Kidney (tissue), 14 donors: ENCODE data around the gene SIRPA. TPM values are rescaled to one million over a fixed set of nuclear protein-coding genes. Genes with fewer than 3 reads are reported as not detected.

Source experiments
- DNase-seq, 5 donors: peaks; one replicate each; pipeline ENCODE4 v3.0.0-alpha.2; 2013 to 2020
- FAIRE-seq: peaks from 2 replicates; lab custom pipeline; 2012; peaks lifted over from hg19 to GRCh38; lab: Jason Lieb, UNC
- H3K27ac ChIP-seq, 2 donors: one replicate each; pipeline ENCODE4 v1.7.0; 2013; ENCODE audit warnings: low read depth in 2 of 2, low read length in 2 of 2, inconsistent platforms in 1 of 2
- H3K27me3 ChIP-seq: one replicate; pipeline ENCODE4 v1.7.1; 2013; ENCODE audit warnings: low read length, inconsistent platforms; ENCODE audit not compliant: control insufficient read depth, insufficient read depth
- H3K36me3 ChIP-seq, 3 donors: one replicate each; pipeline versions ENCODE4 v1.7.0 to v1.7.1; 2013; ENCODE audit warnings: low read length in 3 of 3, control low read depth in 1 of 3, inconsistent platforms in 1 of 3; ENCODE audit not compliant: insufficient read depth in 3 of 3, control insufficient read depth in 2 of 3
- H3K4me1 ChIP-seq, 3 donors: one replicate each; pipeline versions ENCODE4 v1.7.0 to v1.7.1; 2013; ENCODE audit warnings: low read length in 3 of 3, inconsistent platforms in 1 of 3, low read depth in 1 of 3; ENCODE audit not compliant: control insufficient read depth in 2 of 3, insufficient read depth in 2 of 3
- H3K4me3 ChIP-seq, 3 donors: one replicate each; pipeline versions ENCODE4 v1.7.0 to v1.8.1; 2013; ENCODE audit warnings: low read length in 3 of 3, control low read depth in 1 of 3, inconsistent platforms in 1 of 3
- H3K9ac ChIP-seq, 3 donors: one replicate each; pipeline versions ENCODE4 v1.7.0 to v1.7.1; 2013; ENCODE audit warnings: low read length in 3 of 3, control low read depth in 1 of 3, inconsistent platforms in 1 of 3
- H3K9me3 ChIP-seq, 3 donors: one replicate each; pipeline versions ENCODE4 v1.7.0 to v1.7.1; 2013; ENCODE audit warnings: low read length in 3 of 3, control low read depth in 1 of 3, inconsistent platforms in 1 of 3; ENCODE audit not compliant: control insufficient read depth in 2 of 3, insufficient read depth in 1 of 3
- CTCF ChIP-seq: IDR thresholded peaks from 3 replicates; pipeline ENCODE4 v1.5.1; 2012; ENCODE audit warnings: mild to moderate bottlenecking, moderate library complexity, borderline replicate concordance; ENCODE audit not compliant: insufficient read depth; ENCODE audit errors: extremely low read depth
- intact Hi-C: fragments of 100-400 bp; cut with DNase I; formaldehyde crosslinking; loops from one replicate; pipeline ENCODE4 v1.11.1; 2022
- polyA plus RNA-seq: library from polyadenylated mRNA; stranded (reverse); fragments of 350-450 nt; fragmentation: Illumina TruSeq; extraction: RNeasy Lipid Tissue Mini Kit (QIAGEN cat#74804); gene quantifications from one replicate; pipeline ENCODE4 v1.2.3, GENCODE V29; 2014; ENCODE audit warnings: low read depth, low replicate concordance; ENCODE audit not compliant: insufficient read depth
- total RNA-seq: library from RNA; stranded (reverse); fragmentation: NEBNext Ultra II Directional; extraction: Animal tissue kit (Norgen Biotek cat#: 25700); gene quantifications from one replicate; pipeline ENCODE4 v1.2.1, GENCODE V29; 2021
- donor health status: control.
- donor health status: control.
- donor health status: control.
- donor health status: control.
- donor health status: control.
- donor health status: DM: yes; HTN: yes; CAD: no.
- donor health status: Normal renal cell carcinoma (clear cell type).

Gene SIRPA
- total and polyA plus RNA-seq, 2 donors from 2014 or later = 24.7 to 46.6 TPM

GRCh38 chr20:1946762-1947534, 51.7 kb downstream of the SIRPA start:
- peaks cover 0 to 13% (median 12%) of the 10 kb centered on the region in 3 donors for H3K4me1 ChIP-seq

DNA sequence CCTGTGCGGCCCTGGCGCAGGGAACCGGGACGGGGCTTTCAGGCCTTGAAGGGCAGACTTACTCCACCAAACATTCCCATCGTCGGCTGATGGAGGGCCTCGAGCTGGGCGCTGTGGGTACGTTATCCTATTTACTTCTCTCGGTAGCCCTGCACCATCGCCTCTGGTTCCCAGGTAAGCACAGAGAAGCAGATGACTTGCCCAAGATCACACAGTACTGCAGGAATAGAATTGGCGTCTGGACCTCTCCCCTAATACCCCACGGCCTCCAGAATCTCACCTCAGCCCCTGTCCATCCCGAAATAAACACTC, 52.3 kb downstream of the SIRPA start:
- peak overlapping the region in 1 of 2 donors; percentile 28 for H3K27ac ChIP-seq
- no peaks in the 10 kb centered on the region for H3K36me3 ChIP-seq
- intact Hi-C loops = no loop called here
- H3K4me3 ChIP-seq = no peak overlapping the region
- peaks cover 2% of the 10 kb centered on the region for H3K27me3 ChIP-seq
- TF ChIP-seq CTCF = no peak
- no peak for FAIRE-seq
- no peak for DNase-seq
- no peaks in the 10 kb centered on the region for H3K9me3 ChIP-seq
- no peak overlapping the region for H3K9ac ChIP-seq
- peaks cover 0 to 13% (median 10%) of the 10 kb centered on the region in 3 donors for H3K4me1 ChIP-seq

More at GRCh38 chr20:1946762-1947534, 51.7 kb downstream of the SIRPA start:
- TF ChIP-seq CTCF = no peak
- no peaks in the 10 kb centered on the region for H3K36me3 ChIP-seq
- intact Hi-C loops = no loop called here
- DNase-seq (peak in 4 of 5 donors; percentile 90 to 94 (median 92)), FAIRE-seq (no peak)
- H3K27ac ChIP-seq = peak overlapping the region; percentile 11 to 28
- no peaks in the 10 kb centered on the region for H3K9me3 ChIP-seq
- peaks cover 2% of the 10 kb centered on the region for H3K27me3 ChIP-seq
- H3K9ac ChIP-seq = no peak overlapping the region
- peak overlapping the region in 2 of 3 donors; percentile 45 for H3K4me3 ChIP-seq

DNA sequence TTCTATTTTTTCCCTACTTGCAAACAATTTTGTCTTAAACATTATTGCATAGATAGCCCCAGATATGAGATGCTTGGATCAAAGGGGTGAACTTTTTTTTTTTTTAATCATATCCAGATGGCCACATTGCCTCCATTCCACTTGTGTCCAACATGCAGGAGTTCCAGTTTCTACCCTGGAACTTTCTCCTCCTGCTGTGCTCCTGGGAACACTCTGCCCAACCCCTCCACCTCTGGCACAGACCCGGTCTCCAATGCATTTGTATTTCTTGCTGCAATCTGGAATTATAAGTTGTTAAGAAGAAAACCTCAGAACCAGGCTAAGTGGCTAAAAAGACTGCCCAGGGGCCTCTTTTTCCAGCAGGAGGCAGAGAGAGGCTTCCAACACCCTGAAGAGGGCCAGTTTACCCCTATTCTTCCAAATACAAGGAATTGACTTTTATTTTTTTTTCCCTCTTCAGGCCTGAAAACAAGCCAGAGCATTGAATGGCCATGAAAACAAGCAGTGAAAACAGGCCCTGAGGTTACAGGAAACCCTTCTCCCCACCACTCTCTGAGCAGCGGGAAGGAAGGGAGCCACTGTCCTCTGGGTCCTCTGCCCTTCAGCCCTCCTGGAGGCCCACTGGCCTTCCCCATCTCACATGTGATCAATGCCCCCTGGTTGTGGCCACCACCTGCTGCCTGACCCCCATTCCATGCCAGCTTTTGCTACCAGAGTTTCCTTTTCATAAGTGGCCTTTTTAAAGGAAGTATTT, 54.3 kb downstream of the SIRPA start:
- TF ChIP-seq CTCF = no peak
- Histone ChIP-seq H3K27ac (no peak overlapping the region), H3K4me1 (peaks cover 0 to 13% (median 10%) of the 10 kb centered on the region in 3 donors), H3K9me3 (no peaks in the 10 kb centered on the region), H3K4me3 (no peak overlapping the region), H3K27me3 (peaks cover 2% of the 10 kb centered on the region), H3K9ac (no peak overlapping the region), H3K36me3 (no peaks in the 10 kb centered on the region)
- no peak for FAIRE-seq
- intact Hi-C loops = no loop called here
- DNase-seq = no peak
